DOHH2 (cell line): Measurements from ENCODE around the gene ANG.

Source experiments
- H3F3A ChIP-seq: fragments of 200-600 bp; sonication (generic), shearing (Covaris generic); 2 replicates; pipeline ENCODE4 v1.6.0; 2016; ENCODE audit warnings: antibody characterized with exemption, mild to moderate bottlenecking; ENCODE audit not compliant: control insufficient read depth, insufficient read depth
- H3K27ac ChIP-seq: fragments of 200-600 bp; sonication (generic); 2 replicates; pipeline ENCODE4 v1.5.1; 2014; ENCODE audit warnings: low read depth, mild to moderate bottlenecking, low read length, moderate library complexity
- H3K27me3 ChIP-seq: fragments of 200-600 bp; sonication (generic); 2 replicates; pipeline ENCODE4 v1.6.1; 2014; ENCODE audit warnings: mild to moderate bottlenecking, low read length, mixed read lengths; ENCODE audit not compliant: control insufficient read depth
- H3K36me3 ChIP-seq: fragments of 200-600 bp; sonication (generic); 2 replicates; pipeline ENCODE4 v1.6.1; 2014; ENCODE audit warnings: mild to moderate bottlenecking, low read length, moderate library complexity, mixed read lengths; ENCODE audit not compliant: control insufficient read depth
- H3K4me1 ChIP-seq: fragments of 200-600 bp; sonication (generic); 2 replicates; pipeline ENCODE4 v1.6.1; 2014; ENCODE audit warnings: mild to moderate bottlenecking, low read length, mixed read lengths; ENCODE audit not compliant: control insufficient read depth
- H3K4me2 ChIP-seq: fragments of 200-600 bp; sonication (generic); 2 replicates; pipeline ENCODE4 v1.6.0; 2014; ENCODE audit warnings: mild to moderate bottlenecking, low read length, moderate library complexity
- H3K4me3 ChIP-seq: fragments of 200-600 bp; sonication (generic); 2 replicates; pipeline ENCODE4 v1.5.1; 2014; ENCODE audit warnings: mild to moderate bottlenecking, low read length, mixed read lengths
- H3K79me2 ChIP-seq: fragments of 200-600 bp; sonication (generic); 2 replicates; pipeline ENCODE4 v1.6.1; 2014; ENCODE audit warnings: mild to moderate bottlenecking, low read length, mixed read lengths; ENCODE audit not compliant: control insufficient read depth
- H3K9me2 ChIP-seq: fragments of 200-600 bp; sonication (generic); replicated peaks from 2 replicates; pipeline ENCODE4 v1.6.1; 2014; ENCODE audit warnings: mild to moderate bottlenecking, low read length, mixed read lengths; ENCODE audit not compliant: control insufficient read depth
- H3K9me3 ChIP-seq: fragments of 200-600 bp; sonication (generic); 2 replicates; pipeline ENCODE4 v1.6.1; 2014; ENCODE audit warnings: antibody characterized with exemption, low read length, mixed read lengths; ENCODE audit not compliant: control insufficient read depth, insufficient read depth
- H4K20me1 ChIP-seq: fragments of 200-600 bp; sonication (generic); 2 replicates; pipeline ENCODE4 v1.6.0; 2014; ENCODE audit warnings: low read depth, mild to moderate bottlenecking, antibody characterized with exemption, low read length, moderate library complexity; ENCODE audit not compliant: control insufficient read depth, insufficient read depth
- CTCF ChIP-seq: fragments of 200-600 bp; sonication (generic); IDR thresholded peaks from one replicate; pipeline ENCODE4 v1.5.1; 2014; ENCODE audit warnings: antibody characterized with exemption, mild to moderate bottlenecking, low read depth, low read length; ENCODE audit not compliant: poor library complexity, severe bottlenecking
- EZH2phosphoT487 ChIP-seq: fragments of 200-600 bp; sonication (generic); IDR thresholded peaks from 2 replicates; pipeline ENCODE4 v1.6.1; 2017; ENCODE audit warnings: borderline replicate concordance, mild to moderate bottlenecking, antibody characterized with exemption, low read length, moderate library complexity, mixed read lengths

ANG gene

GRCh38 chr14:20726531-20726930, 38.0 kb downstream of the ANG start:
- H3K9me2 ChIP-seq: no peaks in the 10 kb centered on the region
- H3K79me2 ChIP-seq: no peaks in the 10 kb centered on the region
- no peak overlapping the region for H3K27ac ChIP-seq
- no peaks in the 10 kb centered on the region for H3K9me3 ChIP-seq
- H3K27me3 ChIP-seq: peaks cover 9% of the 10 kb centered on the region
- H3K36me3 ChIP-seq: no peaks in the 10 kb centered on the region
- H3F3A ChIP-seq: no peaks in the 10 kb centered on the region
- H3K4me2 ChIP-seq: no peak overlapping the region
- H3K4me3 ChIP-seq: no peak overlapping the region
- TF ChIP-seq EZH2phosphoT487 (no peak), CTCF (no peak)
- H4K20me1 ChIP-seq: no peaks in the 10 kb centered on the region
- H3K4me1 ChIP-seq: no peaks in the 10 kb centered on the region

- H3K4me1 ChIP-seq: no peaks in the 10 kb centered on the region
- peaks cover 9% of the 10 kb centered on the region for H3K27me3 ChIP-seq
- H3K9me3 ChIP-seq: no peaks in the 10 kb centered on the region
- no peaks in the 10 kb centered on the region for H3K9me2 ChIP-seq
- TF ChIP-seq EZH2phosphoT487 (no peak), CTCF (no peak)
- no peaks in the 10 kb centered on the region for H3K79me2 ChIP-seq
- H4K20me1 ChIP-seq: no peaks in the 10 kb centered on the region
- no peak overlapping the region for H3K27ac ChIP-seq
- H3K4me2 ChIP-seq: no peak overlapping the region
- no peaks in the 10 kb centered on the region for H3K36me3 ChIP-seq
- H3K4me3 ChIP-seq: no peak overlapping the region
- H3F3A ChIP-seq: no peaks in the 10 kb centered on the region
Observed at GRCh38 chr14:20730891-20731290, 42.3 kb downstream of the ANG start.

- Histone ChIP-seq H3K4me3 (no peak overlapping the region), H3K79me2 (no peaks in the 10 kb centered on the region), H4K20me1 (no peaks in the 10 kb centered on the region), H3F3A (no peaks in the 10 kb centered on the region), H3K4me2 (no peak overlapping the region), H3K36me3 (no peaks in the 10 kb centered on the region), H3K9me2 (no peaks in the 10 kb centered on the region), H3K9me3 (no peaks in the 10 kb centered on the region), H3K27ac (no peak overlapping the region), H3K4me1 (no peaks in the 10 kb centered on the region), H3K27me3 (peaks cover 5% of the 10 kb centered on the region)
- TF ChIP-seq CTCF: no peak
- no peak for TF ChIP-seq EZH2phosphoT487
Observed at GRCh38 chr14:20732477-20732876, 43.9 kb downstream of the ANG start.
